Endothelial cell of umbilical vein (primary cell): ENCODE results near the gene CASP2.

ENCODE experiments used
- JUN ChIP-seq: IDR thresholded peaks from 2 replicates; pipeline ENCODE4 v1.6.1; 2011; ENCODE audit warnings: borderline replicate concordance, low read depth; ENCODE audit not compliant: insufficient read length, insufficient read depth
- TF ChIP-seq, protein P1 (sequence below): IDR thresholded peaks from 2 replicates; pipeline ENCODE4 v1.6.1; 2011; ENCODE audit not compliant: insufficient read depth, insufficient read length

DNA sequence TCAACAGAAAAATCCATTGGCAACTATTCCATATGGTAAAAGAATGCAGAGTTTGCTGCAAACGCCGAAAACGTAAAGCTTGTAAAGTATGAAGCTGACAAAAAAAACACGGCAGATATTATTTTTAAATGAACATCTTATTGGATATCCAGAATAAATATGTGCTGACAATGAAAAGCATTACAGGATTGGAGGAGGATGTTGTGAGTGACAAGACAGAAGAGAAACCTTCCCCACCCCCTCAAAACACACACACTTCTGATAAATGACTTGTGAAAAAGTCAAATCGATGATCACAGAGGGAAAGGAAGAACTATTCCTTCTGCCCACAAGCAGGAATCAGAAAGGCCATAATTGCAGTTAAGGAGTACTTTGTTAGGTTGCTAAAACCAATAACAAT lies 59.8 kb downstream of the CASP2 start:
- TF ChIP-seq, protein P1, sequence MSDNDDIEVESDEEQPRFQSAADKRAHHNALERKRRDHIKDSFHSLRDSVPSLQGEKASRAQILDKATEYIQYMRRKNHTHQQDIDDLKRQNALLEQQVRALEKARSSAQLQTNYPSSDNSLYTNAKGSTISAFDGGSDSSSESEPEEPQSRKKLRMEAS: no peak
- no peak for TF ChIP-seq JUN
